Activated CD8-positive, alpha-beta memory T cell treated with anti-CD3 and anti-CD28 coated beads for 48 hours (primary cell): ENCODE results near the gene SMOC1.

Experiments
- DNase-seq, 3 experiments: peaks; one replicate each; pipeline ENCODE4 v3.0.0-alpha.2; 2020; ENCODE audit warnings: low read depth in 2 of 3, low spot score in 2 of 3

Gene SMOC1

DNA sequence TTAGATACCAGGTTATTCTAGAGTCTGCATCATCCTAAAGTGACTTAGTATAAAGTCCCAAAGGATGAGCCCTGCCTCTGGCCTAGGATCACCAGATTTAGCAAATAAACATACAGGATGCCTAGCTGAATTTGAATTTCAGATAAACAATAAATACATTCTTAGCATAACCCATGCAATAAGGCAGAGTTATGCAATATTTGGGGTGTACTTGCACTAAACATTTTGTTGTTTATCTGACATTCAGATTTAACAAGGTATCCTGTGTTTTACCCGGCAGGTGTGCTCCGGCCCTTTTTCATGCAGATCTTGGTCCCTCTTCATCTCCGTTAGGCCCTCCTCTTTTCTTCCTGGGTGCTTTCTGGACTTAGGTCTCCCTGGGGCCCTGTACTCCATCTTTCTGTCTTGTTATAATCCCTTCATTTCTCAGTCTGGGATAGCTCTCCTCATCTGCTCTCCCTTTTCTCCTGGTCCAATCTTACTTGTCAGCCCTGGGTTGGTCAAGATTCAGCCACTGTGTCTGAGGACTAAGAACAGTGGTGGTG, 18.1 kb upstream of the SMOC1 start:
- DNase-seq: no peak

DNA sequence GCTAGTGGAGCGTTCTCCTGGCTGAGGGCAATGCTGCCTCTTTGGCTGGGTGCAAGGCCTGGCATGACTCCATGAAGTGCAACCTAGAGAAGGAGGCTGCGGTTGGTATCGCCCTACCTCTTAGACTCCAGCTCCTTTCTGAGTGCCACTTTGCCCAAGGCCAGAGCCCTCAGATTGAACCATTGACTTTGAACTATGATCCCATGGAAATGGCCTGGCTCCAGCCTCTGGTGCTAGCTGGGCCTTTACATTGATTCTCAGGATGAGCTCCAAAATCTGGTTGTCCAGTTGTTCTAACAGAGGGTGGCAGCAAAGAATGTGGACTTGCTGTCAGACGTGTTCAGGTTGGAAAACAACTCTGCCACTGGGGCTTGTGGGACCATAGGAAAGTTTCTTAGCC, 16.1 kb upstream of the SMOC1 start:
- no peak for DNase-seq

DNA sequence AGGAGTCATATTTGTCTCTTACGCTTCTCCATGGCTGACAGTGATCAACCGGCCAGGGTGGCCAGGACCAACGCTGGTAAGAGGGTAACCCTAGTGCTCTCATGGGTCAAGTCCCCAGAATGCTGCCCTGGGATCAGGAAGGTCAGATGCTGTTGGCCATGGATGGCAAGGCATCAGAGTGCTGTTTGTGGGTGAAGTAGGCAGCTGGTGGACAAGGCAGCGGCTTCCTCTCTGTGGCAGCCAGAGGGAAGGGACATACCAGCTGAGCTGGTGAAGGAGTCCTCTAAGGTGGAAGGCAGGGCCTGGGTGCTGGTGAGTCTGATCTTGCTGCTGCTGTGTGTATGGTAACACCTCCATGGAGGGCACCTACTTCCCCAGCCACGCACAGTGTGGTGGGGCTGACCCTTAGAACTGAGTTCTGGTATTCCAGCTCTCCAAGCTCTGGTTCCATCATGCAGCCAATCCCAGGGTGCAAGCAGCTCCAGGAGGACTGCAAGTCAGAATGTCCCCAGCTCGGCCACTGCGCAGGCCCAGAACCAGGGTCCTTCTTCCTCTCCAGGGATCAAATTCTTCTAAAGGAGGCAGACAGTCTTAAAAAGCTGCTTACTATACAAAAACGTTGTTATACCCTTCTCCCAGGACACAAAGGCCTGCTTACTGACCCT, 13.4 kb upstream of the SMOC1 start:
- no peak for DNase-seq

DNA sequence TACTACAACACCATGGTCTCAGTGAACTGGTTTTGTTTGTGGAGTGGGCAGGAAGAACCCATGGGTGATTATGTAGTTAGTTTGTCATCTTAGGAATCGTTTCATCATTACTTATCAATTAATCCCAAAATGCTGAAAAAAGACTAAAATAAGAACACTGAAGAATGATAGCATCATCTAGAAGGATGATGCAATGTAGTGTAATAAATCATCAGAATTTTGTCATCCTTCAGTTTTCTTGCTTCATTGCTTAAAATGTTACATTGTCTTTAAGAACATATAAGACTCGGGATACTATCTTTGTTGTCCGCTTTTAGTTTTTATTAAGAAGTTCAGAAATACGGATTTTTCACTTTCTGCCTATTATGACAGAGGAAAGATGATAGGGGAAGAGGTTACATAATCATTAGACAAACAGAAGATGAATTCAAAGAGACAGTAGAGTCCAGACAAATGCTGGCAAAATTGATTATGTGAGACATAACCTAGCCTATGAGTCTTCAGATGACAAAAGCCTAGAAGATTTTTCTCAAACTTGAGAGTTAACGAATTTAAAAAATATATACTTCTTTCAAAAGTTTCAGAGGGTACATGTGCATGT, 10.8 kb upstream of the SMOC1 start:
- no peak for DNase-seq

DNA sequence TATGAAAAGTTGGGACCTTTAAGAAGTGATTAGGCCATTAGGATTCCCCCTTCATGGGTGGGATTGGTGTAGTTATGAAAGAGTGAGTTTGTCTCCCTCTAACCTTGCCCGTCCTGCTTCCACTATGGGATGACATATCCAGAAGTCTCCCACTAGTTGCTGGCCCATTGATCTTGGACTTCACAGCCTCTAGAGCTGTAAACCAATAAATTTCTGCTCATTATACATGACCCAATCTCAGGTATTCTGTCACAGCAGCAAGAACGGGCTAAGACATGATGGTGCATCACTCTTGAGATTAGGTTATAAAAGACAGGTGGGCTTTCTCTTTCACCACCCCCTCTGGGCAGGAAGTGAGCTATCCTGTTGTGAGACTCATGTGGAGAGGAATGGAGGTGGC, 8.6 kb upstream of the SMOC1 start:
- DNase-seq: no peak

DNA sequence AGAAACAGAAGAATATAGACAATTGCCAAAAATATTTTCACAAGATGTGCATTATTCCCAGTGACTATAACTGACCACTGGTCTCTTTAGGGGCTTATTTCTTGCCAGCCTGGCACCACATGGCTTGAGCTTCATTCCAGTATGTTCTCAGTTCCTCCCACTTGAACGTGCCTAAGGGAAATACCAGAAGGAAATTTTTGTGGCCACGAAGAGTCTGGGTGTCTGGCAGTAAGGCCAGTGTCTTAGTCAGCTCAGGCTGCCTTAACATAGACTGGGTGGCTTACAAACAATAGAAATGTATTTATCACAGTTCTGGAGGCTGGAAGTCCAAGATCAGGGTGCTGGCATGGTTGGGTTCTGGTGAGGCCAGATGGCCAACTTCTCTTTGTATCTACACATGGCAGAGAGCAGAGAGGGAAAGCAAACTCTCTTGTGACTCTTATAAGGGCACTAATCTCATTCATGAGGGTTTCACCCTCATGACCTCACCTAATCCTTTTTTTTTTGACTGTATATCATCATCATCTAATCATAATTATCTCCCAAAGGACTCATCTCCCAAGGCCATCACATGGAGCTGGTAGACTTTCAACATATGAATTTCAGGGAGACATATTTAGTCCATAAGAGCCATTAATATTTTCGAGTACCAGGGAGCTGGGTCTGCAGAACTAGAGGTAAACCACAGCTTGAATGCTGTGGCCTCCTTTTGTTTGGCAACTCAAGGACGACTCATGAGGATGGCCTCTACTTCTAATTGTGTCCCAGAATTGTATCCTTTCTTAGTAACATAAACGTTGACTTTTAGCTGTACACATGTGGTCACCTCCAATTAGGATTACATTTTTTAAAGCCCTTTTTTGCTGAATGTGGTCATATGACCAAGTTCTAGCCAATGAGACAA, 5.1 kb upstream of the SMOC1 start:
- no peak for DNase-seq

DNA sequence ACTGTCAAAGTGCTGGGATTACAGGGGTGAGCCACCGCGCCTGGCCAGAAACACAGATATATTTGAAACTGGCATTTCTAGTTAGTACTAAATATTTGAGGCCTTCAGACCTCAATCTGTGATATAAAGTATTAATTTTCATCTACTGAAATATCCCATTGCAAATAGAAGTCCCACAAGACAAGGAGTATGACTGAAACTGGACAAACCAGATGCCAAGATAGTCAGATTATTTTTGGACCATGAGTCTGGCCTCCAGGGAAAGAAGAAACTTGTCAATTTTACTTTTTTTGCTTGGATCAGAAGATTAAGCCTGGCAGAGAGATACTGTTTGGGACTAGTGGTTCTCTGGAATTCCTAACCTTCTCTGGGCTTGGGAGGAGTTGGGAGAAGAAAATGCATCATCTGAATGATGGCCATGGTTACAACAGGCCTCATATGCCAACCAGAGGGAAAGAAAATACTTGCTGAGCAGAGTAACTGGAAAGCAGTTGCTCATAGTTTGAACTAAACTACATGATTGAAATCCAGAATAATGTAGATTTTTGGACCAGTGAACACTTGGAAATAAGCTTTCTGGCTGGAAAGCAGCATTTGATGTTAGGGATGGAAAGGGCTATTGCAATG, 2.9 kb upstream of the SMOC1 start:
- no peak for DNase-seq

DNA sequence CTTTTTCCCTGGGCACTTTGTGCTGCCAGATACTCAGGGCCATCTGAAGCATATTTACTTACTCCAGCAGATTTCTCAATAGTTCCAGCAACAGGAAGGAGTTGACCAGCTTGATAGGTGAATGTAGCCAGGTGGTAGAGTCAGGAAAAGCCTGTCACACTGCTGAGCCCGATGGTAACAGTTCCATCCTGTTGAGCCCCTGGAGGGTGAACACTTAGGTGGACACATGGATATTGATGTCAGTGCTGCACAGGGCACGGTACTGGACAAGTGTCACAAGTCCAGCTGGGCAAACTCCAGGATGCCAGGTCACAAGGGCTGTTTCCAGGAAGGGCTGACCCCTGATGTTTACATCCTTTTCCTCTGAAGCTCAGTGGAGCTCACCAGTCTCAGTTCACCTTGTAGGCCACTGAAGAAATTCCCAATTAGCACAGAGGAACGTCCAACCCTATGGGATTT, 2.3 kb upstream of the SMOC1 start:
- DNase-seq: no peak

DNA sequence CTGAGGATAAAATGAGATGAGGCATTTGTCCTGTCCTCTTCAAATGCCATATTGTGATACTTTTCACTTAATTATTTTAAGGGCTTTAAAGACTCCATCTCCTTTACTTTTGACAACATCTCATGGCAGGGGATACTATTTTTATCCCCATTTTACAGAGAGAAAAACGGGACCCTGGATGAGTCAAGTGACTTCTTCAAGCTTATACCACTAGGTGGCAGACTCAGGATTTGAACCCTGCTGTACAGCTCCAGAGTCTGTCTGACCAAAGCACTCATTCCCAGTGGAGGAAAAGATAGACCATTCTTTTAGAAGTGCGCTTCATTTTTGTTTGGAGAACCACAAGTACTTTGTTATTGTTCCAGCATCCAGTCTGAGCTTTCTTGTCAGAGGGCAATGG, 1.7 kb upstream of the SMOC1 start:
- no peak for DNase-seq

DNA sequence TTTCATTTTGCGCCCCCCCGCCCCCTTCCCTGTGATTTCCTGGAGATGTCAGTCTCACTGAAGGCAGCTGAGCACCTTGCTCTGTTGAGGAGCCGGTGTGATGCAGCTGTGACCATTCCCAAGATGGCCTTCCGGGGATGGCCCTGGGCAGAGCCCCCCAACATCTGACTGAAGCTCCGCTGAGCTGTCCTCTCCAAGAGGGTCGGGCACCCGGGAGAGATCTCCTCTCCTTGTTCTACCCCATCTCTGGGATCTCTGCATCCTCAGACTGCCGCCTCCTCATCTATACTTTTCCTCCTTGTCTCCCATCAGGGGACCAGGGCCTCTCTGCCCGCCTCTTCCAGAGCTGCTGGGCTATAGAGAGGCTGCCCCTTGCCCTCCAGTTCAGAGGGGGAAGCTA, 965 bp upstream of the SMOC1 start:
- no peak for DNase-seq

DNA sequence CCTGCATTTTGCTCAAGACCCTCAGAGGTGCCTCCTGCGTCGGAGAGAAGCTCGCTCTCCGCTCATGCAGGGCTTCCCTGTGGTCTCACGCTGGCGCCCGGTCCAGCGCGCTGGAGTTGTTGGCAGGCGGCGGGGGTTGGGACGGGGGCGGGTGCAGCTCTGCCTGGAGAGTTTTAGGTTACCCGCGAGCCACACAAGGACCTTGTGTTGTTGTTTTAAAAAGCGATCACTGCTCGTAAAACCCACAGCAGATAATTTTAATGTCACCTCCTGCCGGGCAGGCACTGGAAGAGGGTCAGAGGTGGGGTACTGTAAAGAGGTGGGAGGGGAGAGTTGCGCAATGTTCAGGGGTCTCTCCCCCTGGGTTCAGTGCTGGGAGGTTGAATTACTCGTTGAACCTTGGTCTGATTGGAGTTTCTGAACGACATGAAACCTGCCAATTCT, 850 bp downstream of the SMOC1 start:
- no peak for DNase-seq

DNA sequence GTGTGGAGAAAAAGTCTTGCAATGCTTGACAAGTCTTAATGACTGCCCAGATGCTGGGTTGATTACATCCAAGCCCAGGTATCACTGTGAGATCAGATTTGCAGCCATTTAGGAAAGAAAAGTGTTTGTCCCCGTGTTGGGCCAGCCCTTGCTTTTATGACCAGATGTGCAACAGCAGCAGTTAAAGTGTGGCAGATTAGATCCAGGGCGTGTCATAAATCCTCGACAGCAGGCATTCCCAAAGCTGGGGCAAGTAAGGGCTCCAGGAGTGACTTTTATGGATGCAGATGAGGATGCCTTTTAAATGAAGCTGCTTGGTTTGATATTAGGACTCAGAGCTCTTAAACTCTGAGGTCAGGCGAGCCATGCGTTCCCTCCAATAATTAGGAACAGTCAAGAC, 1.7 kb downstream of the SMOC1 start:
- no peak for DNase-seq

DNA sequence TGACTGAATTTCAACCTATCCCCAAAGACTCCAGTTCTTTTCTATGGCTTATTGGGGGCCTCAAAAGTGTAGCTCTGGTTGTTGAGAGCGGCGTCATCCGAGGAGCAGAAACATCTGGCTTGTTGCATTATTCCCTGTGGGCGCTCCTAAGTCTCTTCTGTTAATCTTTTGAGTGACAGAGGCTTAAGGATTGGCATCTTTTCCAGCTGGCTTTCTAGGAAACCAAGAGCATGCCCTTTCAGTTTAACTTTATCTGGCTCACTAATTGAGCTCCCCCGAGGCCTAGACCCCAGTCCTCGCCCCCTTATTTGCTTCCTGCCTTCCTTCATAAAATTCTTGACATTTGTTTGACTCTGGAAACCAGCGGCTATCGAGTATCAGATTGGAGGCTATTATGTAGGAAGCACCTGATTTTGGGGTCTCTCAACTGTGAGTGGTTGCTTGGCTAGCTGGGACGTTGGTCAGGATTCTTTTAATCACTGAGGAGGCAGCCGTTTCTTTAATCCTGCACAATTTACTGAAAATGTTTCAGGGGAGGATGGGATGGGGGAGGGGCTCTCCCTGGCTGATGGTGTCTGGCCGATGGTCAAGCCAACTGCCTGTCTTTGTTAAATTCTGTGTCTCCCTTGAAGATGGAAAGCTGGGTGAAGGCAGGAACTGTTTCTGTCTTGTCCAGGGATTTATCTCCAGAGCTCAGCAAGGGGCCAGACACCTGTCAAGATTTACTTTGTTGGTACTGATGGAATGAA, 3.1 kb downstream of the SMOC1 start:
- DNase-seq: no peak

DNA sequence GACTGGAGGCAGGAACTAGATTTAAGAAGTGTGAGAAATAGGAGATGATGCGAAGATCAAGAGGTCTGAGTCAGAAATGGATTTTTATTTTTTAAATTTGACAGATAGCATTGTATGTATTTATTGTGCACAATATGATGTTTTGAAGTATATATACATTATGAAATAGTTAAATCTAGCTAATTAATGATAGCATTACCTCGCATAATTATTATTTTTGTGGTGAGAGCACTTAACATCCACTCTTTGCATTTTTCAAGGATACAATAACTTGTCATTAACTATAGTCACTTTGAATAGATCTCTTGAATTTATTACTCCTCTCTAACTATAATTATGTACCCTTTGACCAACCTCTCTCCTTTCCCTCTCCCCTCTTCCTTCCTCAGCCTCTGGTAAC, 3.7 kb downstream of the SMOC1 start:
- DNase-seq: no peak

DNA sequence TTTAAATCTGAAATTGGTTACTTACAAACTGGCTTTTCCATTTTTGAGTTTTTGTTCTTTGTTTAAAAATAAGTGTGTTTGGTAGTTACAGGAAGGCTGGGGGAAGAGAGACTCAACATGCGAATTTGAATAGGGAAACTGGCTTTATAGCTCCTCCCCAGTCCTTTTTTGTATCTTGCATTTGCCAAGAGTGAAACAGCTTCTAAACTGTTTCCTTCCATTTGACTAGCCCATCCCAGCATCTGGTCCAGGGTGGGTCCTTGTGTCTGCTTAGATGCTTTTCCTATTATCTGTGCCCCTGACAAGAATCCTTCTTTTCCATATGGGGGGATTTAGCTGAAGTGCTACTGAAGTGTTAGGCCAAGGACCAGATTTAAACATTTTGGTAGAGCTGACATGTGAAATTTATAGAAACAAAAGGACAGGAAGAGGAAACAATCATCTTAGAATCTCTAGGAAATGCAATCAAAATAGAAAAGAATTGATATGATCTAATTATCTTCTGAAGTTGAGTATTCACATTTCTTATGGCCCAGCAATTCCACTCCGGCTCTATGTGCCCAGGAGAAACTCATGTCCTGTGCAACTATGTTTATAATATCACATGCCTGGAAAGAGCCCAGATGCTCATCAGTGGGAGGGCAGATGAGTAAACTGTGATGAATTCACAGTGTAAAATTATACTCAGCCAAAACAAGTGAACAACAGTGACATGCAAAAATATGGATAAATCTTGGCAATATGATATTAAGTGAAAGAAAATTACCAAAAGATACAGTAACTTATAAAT, 7.4 kb downstream of the SMOC1 start:
- DNase-seq: no peak

DNA sequence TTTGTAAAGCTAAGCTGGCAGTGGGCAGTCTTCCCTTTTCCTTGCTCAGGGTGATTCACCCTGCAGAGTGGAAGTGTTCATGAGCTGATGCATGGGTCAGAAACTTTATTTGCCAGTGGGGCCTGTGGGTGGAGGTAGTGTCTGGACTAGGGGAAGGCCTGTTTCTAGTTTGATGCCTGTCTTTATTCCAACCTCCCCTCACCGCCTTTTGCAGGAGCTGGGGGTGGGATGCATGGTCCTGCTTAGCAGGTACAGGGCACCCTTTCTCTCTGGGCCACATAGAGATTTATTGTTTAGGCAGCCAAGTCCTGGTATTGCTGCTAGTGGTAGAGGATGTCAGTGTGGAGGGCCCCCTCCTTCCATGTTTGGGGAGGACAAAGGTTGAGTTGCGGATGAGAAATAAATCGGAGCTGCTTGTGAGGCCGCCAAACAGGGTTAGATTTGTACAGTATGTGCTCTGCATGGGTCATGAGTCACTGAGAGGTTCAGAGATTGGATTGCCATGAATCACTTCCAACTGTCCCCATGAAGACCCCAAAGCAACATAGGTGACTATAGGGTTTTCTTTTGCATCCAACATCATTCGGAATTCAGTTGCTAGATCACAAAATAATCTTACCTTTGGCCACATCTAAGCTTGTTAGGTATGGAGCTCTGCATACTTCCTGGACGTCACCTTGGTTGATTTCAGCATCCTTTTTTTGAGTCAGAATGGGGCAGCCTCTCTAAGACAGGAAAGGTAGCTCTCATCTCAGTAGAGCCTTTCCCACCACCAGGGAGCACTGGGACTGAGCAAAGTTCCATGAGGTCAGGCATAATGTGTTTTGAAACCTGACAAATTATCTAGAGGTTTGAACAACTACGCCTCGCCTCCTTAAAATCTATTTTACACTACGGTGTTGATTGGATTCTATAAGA, 8.8 kb downstream of the SMOC1 start:
- DNase-seq: no peak

DNA sequence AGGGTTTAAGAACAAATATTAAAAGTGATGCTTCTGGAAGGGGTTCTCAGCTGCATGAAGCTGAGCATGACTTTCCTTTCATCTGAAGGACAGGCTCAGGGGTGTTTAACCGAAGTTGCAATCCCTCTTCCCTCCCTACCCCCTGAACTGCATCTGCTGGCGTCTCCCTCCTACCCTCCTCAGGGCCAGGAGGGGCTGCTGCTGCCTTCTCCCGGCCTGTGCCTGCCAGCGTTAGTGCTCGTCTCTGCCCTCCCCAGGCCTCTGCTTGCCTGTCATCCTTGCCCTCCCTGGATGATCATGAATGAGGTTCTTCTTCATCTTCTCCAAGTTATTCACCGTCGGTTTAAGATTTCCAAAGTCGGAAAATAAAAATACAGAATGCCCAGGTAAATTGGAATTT, 12.2 kb downstream of the SMOC1 start:
- no peak for DNase-seq

DNA sequence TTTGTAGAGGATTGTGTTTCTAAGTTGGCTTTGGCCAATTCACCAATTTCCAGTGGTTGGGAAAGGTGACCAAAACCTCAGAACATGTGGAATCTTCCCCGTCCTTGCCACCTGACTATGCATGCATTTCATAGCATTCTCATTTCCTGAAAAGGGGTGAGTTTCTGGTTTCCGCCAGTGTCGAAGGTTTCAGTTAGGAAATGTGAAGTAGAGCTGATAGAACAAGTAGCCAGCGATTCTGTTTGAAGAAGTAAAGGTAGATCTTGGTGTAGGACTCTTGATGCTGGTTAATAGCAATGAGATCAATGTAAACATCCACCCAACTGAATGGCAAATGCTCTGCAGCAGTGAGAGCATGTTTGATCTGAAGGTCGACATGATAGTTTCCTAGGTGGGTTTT, 15.9 kb downstream of the SMOC1 start:
- no peak for DNase-seq

DNA sequence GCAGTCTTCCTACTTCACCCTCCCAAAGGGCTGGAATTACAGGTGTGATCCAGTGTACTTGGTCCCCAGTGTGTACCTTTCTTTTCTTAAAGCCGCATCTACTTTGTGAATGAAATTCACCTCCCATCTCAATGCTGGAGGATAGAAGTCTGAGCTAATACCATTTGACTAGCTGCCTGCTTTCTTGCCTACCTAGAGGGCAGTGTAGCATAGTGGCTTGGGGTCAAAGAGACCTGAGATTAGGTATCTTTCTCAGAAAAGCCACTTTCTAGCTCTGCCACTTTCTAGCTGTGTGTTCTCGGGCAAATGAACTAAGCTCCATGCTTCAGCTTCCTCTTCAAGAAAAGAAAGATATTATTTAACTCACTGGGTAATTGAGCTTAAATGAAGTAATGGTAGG, 16.9 kb downstream of the SMOC1 start:
- DNase-seq: no peak
